HepG2 (cell line): ENCODE results near the gene JAKMIP2. TPM values are rescaled to one million over a fixed set of nuclear protein-coding genes. Genes with fewer than 3 reads are reported as not detected.

Experiments used
- ASH2L ChIP-seq: fragments of 300-600, 200-600 bp; sonication (generic); IDR thresholded peaks from 2 replicates; pipeline ENCODE4 v1.7.0; 2017; ENCODE audit warnings: low read depth, mild to moderate bottlenecking, moderate library complexity, mixed read lengths, low read length; ENCODE audit not compliant: insufficient read length
- CBX5 ChIP-seq: sonication (generic); formaldehyde crosslinking; IDR thresholded peaks from 2 replicates; pipeline ENCODE4 v1.4.0; 2020; ENCODE audit warnings: missing genetic modification reagents, borderline replicate concordance
- ETS1 ChIP-seq: sonication (generic); formaldehyde crosslinking; IDR thresholded peaks from 2 replicates; pipeline ENCODE4 v1.4.0; 2020; ENCODE audit warnings: missing genetic modification reagents
- FIP1L1 ChIP-seq: fragments of 200-400 bp; formaldehyde crosslinking; IDR thresholded peaks from 2 replicates; pipeline ENCODE4 v1.6.1; 2018; ENCODE audit warnings: low read depth, mild to moderate bottlenecking, low read length, moderate library complexity, borderline replicate concordance; ENCODE audit not compliant: insufficient read depth
- FOSL1 ChIP-seq: sonication (generic); formaldehyde crosslinking; IDR thresholded peaks from 2 replicates; pipeline ENCODE4 v1.9.0; 2021; ENCODE audit warnings: missing genetic modification reagents, borderline replicate concordance
- FOXA3 ChIP-seq: IDR thresholded peaks from 2 replicates; pipeline ENCODE4 v1.6.1; 2016; ENCODE audit warnings: missing genetic modification reagents, missing compliant biosample characterization
- GLMP ChIP-seq: sonication (generic); formaldehyde crosslinking; IDR thresholded peaks from 2 replicates; pipeline ENCODE4 v1.9.0; 2021; ENCODE audit warnings: missing genetic modification reagents, mild to moderate bottlenecking, borderline replicate concordance
- HHEX ChIP-seq: IDR thresholded peaks from 2 replicates; pipeline ENCODE4 v1.6.1; 2016; ENCODE audit warnings: control low read depth
- MAFG ChIP-seq: sonication (generic); formaldehyde crosslinking; IDR thresholded peaks from 2 replicates; pipeline ENCODE4 v1.5.1; 2020; ENCODE audit warnings: mild to moderate bottlenecking, missing genetic modification reagents
- RORA ChIP-seq: sonication (generic); formaldehyde crosslinking; IDR thresholded peaks from 2 replicates; pipeline ENCODE4 v1.5.0; 2020; ENCODE audit warnings: mild to moderate bottlenecking, missing genetic modification reagents, moderate library complexity
- SMAD9 ChIP-seq: sonication (generic); formaldehyde crosslinking; IDR thresholded peaks from 2 replicates; pipeline ENCODE4 v1.5.1; 2020; ENCODE audit warnings: mild to moderate bottlenecking, missing genetic modification reagents
- SNRNP70 ChIP-seq: fragments of 200-400 bp; formaldehyde crosslinking; IDR thresholded peaks from 2 replicates; pipeline ENCODE4 v1.6.1; 2017; ENCODE audit warnings: mild to moderate bottlenecking, low read depth, low read length, moderate library complexity
- SYNCRIP ChIP-seq: fragments of 200-400 bp; formaldehyde crosslinking; IDR thresholded peaks from 2 replicates; pipeline ENCODE4 v1.6.1; 2018; ENCODE audit warnings: mild to moderate bottlenecking, low read depth, low read length; ENCODE audit not compliant: insufficient read depth
- XRCC5 ChIP-seq: fragments of 200-400 bp; formaldehyde crosslinking; optimal IDR thresholded peaks from 2 replicates; pipeline ENCODE3; 2017; ENCODE audit warnings: mild to moderate bottlenecking, low read length
- ZFP1 ChIP-seq: IDR thresholded peaks from 2 replicates; pipeline ENCODE4 v1.6.1; 2016
- ZKSCAN8 ChIP-seq: IDR thresholded peaks from 2 replicates; pipeline ENCODE4 v1.6.1; 2016; ENCODE audit warnings: borderline replicate concordance, missing genetic modification reagents, missing compliant biosample characterization
- ZNF276 ChIP-seq: sonication (generic); formaldehyde crosslinking; IDR thresholded peaks from 2 replicates; pipeline ENCODE4 v1.4.0; 2020; ENCODE audit warnings: mild to moderate bottlenecking, low read depth, missing genetic modification reagents
- ZNF784 ChIP-seq: sonication (generic); formaldehyde crosslinking; IDR thresholded peaks from 2 replicates; pipeline ENCODE4 v1.5.1; 2020; ENCODE audit warnings: missing genetic modification reagents, mild to moderate bottlenecking, borderline replicate concordance
- polyA plus RNA-seq, 8 experiments: library from polyadenylated mRNA; depleted of rRNA in 3 of 8; stranded (reverse) in 7 of 8; unstranded in 1 of 8; fragments of >200 nt; fragmentation: Illumina TruSeq in 4 of 8; extraction: Trizol in 4 of 8; gene quantifications; 2 replicates each; pipeline versions ENCODE4 v1.2.1 to v1.2.3, GENCODE V29; 2011 to 2016; ENCODE audit warnings: low read depth in 4 of 8, missing spikeins in 1 of 8, mixed read lengths in 1 of 8; ENCODE audit not compliant: insufficient read depth in 1 of 8
- total RNA-seq, 5 experiments: library from RNA; depleted of rRNA; stranded (reverse); fragments of >200 nt; fragmentation: Illumina TruSeq; extraction: Trizol; gene quantifications; 2 replicates each; pipeline ENCODE4 v1.2.3, GENCODE V29; 2016; ENCODE audit warnings: low read depth in 1 of 5
- TF ChIP-seq, protein P1 (sequence below): sonication (generic); formaldehyde crosslinking; IDR thresholded peaks from 2 replicates; pipeline ENCODE4 v1.8.0; 2022; ENCODE audit warnings: missing genetic modification reagents, mild to moderate bottlenecking, borderline replicate concordance
- TF ChIP-seq, protein P2 (sequence below): IDR thresholded peaks from 2 replicates; pipeline ENCODE4 v1.6.1; 2012; ENCODE audit warnings: low read length, improper control_type of control experiment
- TF ChIP-seq, protein P3 (sequence below): sonication (generic); formaldehyde crosslinking; IDR thresholded peaks from 2 replicates; pipeline ENCODE4 v1.4.0; 2020; ENCODE audit warnings: mild to moderate bottlenecking, missing genetic modification reagents

JAKMIP2 gene
- total and polyA plus RNA-seq, 2 of the 13 experiments (the other 11 are each of a cell fraction or from before 2014, with no cell fraction given) = 0.04 to 2.1 TPM

GRCh38 chr5:147648597-147648996 lies 133.9 kb downstream of the JAKMIP2 start (continued):
- TF ChIP-seq, protein P1, sequence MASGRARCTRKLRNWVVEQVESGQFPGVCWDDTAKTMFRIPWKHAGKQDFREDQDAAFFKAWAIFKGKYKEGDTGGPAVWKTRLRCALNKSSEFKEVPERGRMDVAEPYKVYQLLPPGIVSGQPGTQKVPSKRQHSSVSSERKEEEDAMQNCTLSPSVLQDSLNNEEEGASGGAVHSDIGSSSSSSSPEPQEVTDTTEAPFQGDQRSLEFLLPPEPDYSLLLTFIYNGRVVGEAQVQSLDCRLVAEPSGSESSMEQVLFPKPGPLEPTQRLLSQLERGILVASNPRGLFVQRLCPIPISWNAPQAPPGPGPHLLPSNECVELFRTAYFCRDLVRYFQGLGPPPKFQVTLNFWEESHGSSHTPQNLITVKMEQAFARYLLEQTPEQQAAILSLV (CRISPR knock-in tag) = no peak
- TF ChIP-seq, protein P2, sequence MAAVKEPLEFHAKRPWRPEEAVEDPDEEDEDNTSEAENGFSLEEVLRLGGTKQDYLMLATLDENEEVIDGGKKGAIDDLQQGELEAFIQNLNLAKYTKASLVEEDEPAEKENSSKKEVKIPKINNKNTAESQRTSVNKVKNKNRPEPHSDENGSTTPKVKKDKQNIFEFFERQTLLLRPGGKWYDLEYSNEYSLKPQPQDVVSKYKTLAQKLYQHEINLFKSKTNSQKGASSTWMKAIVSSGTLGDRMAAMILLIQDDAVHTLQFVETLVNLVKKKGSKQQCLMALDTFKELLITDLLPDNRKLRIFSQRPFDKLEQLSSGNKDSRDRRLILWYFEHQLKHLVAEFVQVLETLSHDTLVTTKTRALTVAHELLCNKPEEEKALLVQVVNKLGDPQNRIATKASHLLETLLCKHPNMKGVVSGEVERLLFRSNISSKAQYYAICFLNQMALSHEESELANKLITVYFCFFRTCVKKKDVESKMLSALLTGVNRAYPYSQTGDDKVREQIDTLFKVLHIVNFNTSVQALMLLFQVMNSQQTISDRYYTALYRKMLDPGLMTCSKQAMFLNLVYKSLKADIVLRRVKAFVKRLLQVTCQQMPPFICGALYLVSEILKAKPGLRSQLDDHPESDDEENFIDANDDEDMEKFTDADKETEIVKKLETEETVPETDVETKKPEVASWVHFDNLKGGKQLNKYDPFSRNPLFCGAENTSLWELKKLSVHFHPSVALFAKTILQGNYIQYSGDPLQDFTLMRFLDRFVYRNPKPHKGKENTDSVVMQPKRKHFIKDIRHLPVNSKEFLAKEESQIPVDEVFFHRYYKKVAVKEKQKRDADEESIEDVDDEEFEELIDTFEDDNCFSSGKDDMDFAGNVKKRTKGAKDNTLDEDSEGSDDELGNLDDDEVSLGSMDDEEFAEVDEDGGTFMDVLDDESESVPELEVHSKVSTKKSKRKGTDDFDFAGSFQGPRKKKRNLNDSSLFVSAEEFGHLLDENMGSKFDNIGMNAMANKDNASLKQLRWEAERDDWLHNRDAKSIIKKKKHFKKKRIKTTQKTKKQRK = no peak
- TF ChIP-seq MAFG (CRISPR knock-in tag) (no peak), SYNCRIP (no peak), CBX5 (no peak), SNRNP70 (no peak), FIP1L1 (no peak), FOXA3 (CRISPR knock-in tag) (peak; percentile 80), RORA (CRISPR knock-in tag) (no peak), ZNF276 (CRISPR knock-in tag) (no peak), ETS1 (CRISPR knock-in tag) (no peak), FOSL1 (CRISPR knock-in tag) (no peak), ZFP1 (CRISPR knock-in tag) (no peak), GLMP (CRISPR knock-in tag) (no peak), ASH2L (no peak), XRCC5 (no peak), ZNF784 (CRISPR knock-in tag) (no peak), SMAD9 (CRISPR knock-in tag) (no peak), ZKSCAN8 (CRISPR knock-in tag) (peak; percentile 28; the same call in 1 of the 2 replicates), HHEX (CRISPR knock-in tag) (no peak)
- TF ChIP-seq, protein P3, sequence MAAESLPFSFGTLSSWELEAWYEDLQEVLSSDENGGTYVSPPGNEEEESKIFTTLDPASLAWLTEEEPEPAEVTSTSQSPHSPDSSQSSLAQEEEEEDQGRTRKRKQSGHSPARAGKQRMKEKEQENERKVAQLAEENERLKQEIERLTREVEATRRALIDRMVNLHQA (CRISPR knock-in tag) = no peak
